Measurements from ENCODE around the gene INO80B. TPM values are rescaled to one million over a fixed set of nuclear protein-coding genes. Genes with fewer than 3 reads are reported as not detected.
A peak's percentile ranks its signal among the peaks of the same experiment; 100 is the strongest.

The INO80B gene
- total RNA-seq, 1 experiment from 2014 or later: 26.5 TPM

GRCh38 chr2:74481431-74481830 lies 26.5 kb downstream of the INO80B start:
- DNase-seq (ENCODE audit: low read depth, low spot score): no peak
- in situ Hi-C loops (cut with HindIII; ENCODE audit: low pct_unique_long_range_greater_than_20kb, low sequenced_read_pairs): no loop called here
- Histone ChIP-seq H3K9me3 (ENCODE audit: control insufficient read depth, insufficient read depth, low read depth, low read length) (no peaks in the 10 kb centered on the region), H3K27me3 (ENCODE audit: control insufficient read depth, insufficient read depth, low read length) (no peaks in the 10 kb centered on the region), H3K4me3 (ENCODE audit: low read depth in 2 of 2, low read length in 2 of 2) (peak overlapping the region; percentile 84 to 99), H3K36me3 (ENCODE audit: control insufficient read depth, insufficient read depth, low read length) (peaks cover 3% of the 10 kb centered on the region; the same call in 1 of the 2 replicates), H3K4me1 (ENCODE audit: control insufficient read depth, insufficient read depth, low read length) (peaks cover 16% of the 10 kb centered on the region), H3K27ac (ENCODE audit: low read length) (peak overlapping the region; percentile 99)
- ATAC-seq: no peak
- ChIA-PET POLR2A (interaction anchor here (0.7 kb wide), 1 partner anchor 23 kb away, joined by 3 read pairs; the partner anchor contains the start of gene WBP1), CTCF (no interaction called here)
- intact Hi-C loops (cut with micrococcal nuclease; ENCODE audit: unreplicated experiment): loop anchor here (5.0 kb wide), 1 partner anchor 106 kb away; no protein-coding TSS in a partner anchor
- no TSS peak for BruUV-seq (replicated peaks)
- no peak for TF ChIP-seq SIN3A (IDR thresholded peaks at IDR 0.05; ENCODE audit: borderline replicate concordance, insufficient read depth, low read depth, low read length)
- no peak for TF ChIP-seq POLR2AphosphoS5 (IDR thresholded peaks at IDR 0.05; ENCODE audit: low read depth, low read length)
- no peak for TF ChIP-seq CTCF (IDR thresholded peaks at IDR 0.05)
- no peak for TF ChIP-seq REST (IDR thresholded peaks at IDR 0.05; ENCODE audit: insufficient read depth in 1 of 2, low read depth in 2 of 2, low read length in 1 of 2)
- TF ChIP-seq TCF7L2 (IDR thresholded peaks at IDR 0.05; ENCODE audit: low read depth, low read length): no peak

GRCh38 chr2:74481961-74482800 lies 27.3 kb downstream of the INO80B start:
- ATAC-seq (peak; percentile 72), DNase-seq (ENCODE audit: low read depth, low spot score) (no peak)
- Histone ChIP-seq H3K9me3 (ENCODE audit: control insufficient read depth, insufficient read depth, low read depth, low read length) (no peaks in the 10 kb centered on the region), H3K27me3 (ENCODE audit: control insufficient read depth, insufficient read depth, low read length) (no peaks in the 10 kb centered on the region), H3K36me3 (ENCODE audit: control insufficient read depth, insufficient read depth, low read length) (peaks cover 3% of the 10 kb centered on the region; the same call in 1 of the 2 replicates), H3K4me1 (ENCODE audit: control insufficient read depth, insufficient read depth, low read length) (peaks cover 16% of the 10 kb centered on the region), H3K27ac (ENCODE audit: low read length) (peak overlapping the region; percentile 99), H3K4me3 (ENCODE audit: low read depth in 2 of 2, low read length in 2 of 2) (peak overlapping the region; percentile 84 to 99)
- in situ Hi-C loops (cut with HindIII; ENCODE audit: low pct_unique_long_range_greater_than_20kb, low sequenced_read_pairs): no loop called here
- CTCF ChIA-PET: interaction anchor here (0.6 to 2.3 kb wide), 4 partner anchors 9 to 106 kb away, joined by 5 to 9 read pairs (median 6); partner anchors contain the start of gene MRPL53
- POLR2A ChIA-PET: no interaction called here
- TSS peak; percentile 90 for BruUV-seq (replicated peaks)
- intact Hi-C loops (cut with micrococcal nuclease; ENCODE audit: unreplicated experiment): loop anchor here (2.0 to 5.0 kb wide), 2 partner anchors 49 to 105 kb away; no protein-coding TSS in a partner anchor
- TF ChIP-seq REST (IDR thresholded peaks at IDR 0.05; ENCODE audit: insufficient read depth in 1 of 2, low read depth in 2 of 2, low read length in 1 of 2) (no peak), TCF7L2 (IDR thresholded peaks at IDR 0.05; ENCODE audit: low read depth, low read length) (no peak), CTCF (IDR thresholded peaks at IDR 0.05) (no peak), SIN3A (IDR thresholded peaks at IDR 0.05; ENCODE audit: borderline replicate concordance, insufficient read depth, low read depth, low read length) (no peak)
